Right renal pelvis (tissue), 4 donors: ENCODE data around the gene SCTR. TPM values are rescaled to one million over a fixed set of nuclear protein-coding genes. Genes with fewer than 3 reads are reported as not detected.

Experiments
- DNase-seq, 4 donors: peaks; one replicate each; pipeline ENCODE4 v3.0.0-alpha.2; 2013; ENCODE audit warnings: low read depth in 4 of 4, low spot score in 3 of 4, missing footprints in 1 of 4
- polyA plus RNA-seq, 4 donors: library from polyadenylated mRNA; unstranded; fragments of 120-200 nt; gene quantifications; one replicate each; pipeline ENCODE4 v1.2.1, GENCODE V29; 2013; ENCODE audit not compliant: insufficient read length in 4 of 4

Gene SCTR
- polyA plus RNA-seq, 4 donors, result 7.9 to 11.5 (median 9.3) TPM

GRCh38 chr2:119475857-119476244 lies 48.4 kb downstream of the SCTR start:
- DNase-seq, result no peak

- no peak for DNase-seq
Observed at GRCh38 chr2:119475225-119475856, 48.9 kb downstream of the SCTR start.

GRCh38 chr2:119474371-119475224 lies 49.7 kb downstream of the SCTR start:
- DNase-seq, result no peak

GRCh38 chr2:119473621-119474370 lies 50.5 kb downstream of the SCTR start:
- no peak for DNase-seq

- DNase-seq, result no peak
Observed at GRCh38 chr2:119472749-119473148, 51.5 kb downstream of the SCTR start.

- DNase-seq, result no peak
Observed at GRCh38 chr2:119469661-119470297, 54.5 kb downstream of the SCTR start.

- no peak for DNase-seq
Observed at GRCh38 chr2:119469131-119469530, 55.2 kb downstream of the SCTR start.

GRCh38 chr2:119468154-119468955 lies 55.9 kb downstream of the SCTR start:
- DNase-seq, result no peak

- DNase-seq, result no peak
Observed at GRCh38 chr2:119466373-119466772, 57.9 kb downstream of the SCTR start.

GRCh38 chr2:119465687-119466086 lies 58.6 kb downstream of the SCTR start:
- no peak for DNase-seq

GRCh38 chr2:119464981-119465380 lies 59.3 kb downstream of the SCTR start:
- DNase-seq, result no peak

GRCh38 chr2:119463990-119464389 lies 60.3 kb downstream of the SCTR start:
- no peak for DNase-seq

- DNase-seq, result no peak
Observed at GRCh38 chr2:119463136-119463535, 61.1 kb downstream of the SCTR start.

GRCh38 chr2:119462574-119462973 lies 61.7 kb downstream of the SCTR start:
- DNase-seq, result no peak

- no peak for DNase-seq
Observed at GRCh38 chr2:119461811-119462210, 62.5 kb downstream of the SCTR start.

- DNase-seq, result no peak
Observed at GRCh38 chr2:119460076-119460475, 64.2 kb downstream of the SCTR start.

- DNase-seq, result no peak
Observed at GRCh38 chr2:119455066-119455718, 69.1 kb downstream of the SCTR start.

GRCh38 chr2:119453972-119454593 lies 70.2 kb downstream of the SCTR start:
- DNase-seq, result no peak
